GM23338 (cell line): Measurements from ENCODE around the gene B4GALT1. TPM values are rescaled to one million over a fixed set of nuclear protein-coding genes. Genes with fewer than 3 reads are reported as not detected.

ENCODE experiments used
- ATAC-seq: fragments of 200-7000 bp; cut with Tn5 transposase; 3 replicates; pipeline ENCODE4 v1.9.1; 2020
- DNase-seq: peaks from one replicate; pipeline ENCODE4 v3.0.0-alpha.2; 2015; ENCODE audit warnings: low spot score
- H2AFZ ChIP-seq: fragments of 200-600 bp; sonication (generic); 2 replicates; pipeline ENCODE4 v1.8.0; 2016; ENCODE audit warnings: antibody characterized with exemption, mild to moderate bottlenecking, moderate library complexity
- H3F3A ChIP-seq: fragments of 200-600 bp; sonication (generic); replicated peaks from 2 replicates; pipeline ENCODE4 v1.8.0; 2017; ENCODE audit warnings: antibody characterized with exemption, mixed run types, low read depth
- H3K27ac ChIP-seq: fragments of 200-600 bp; sonication (generic); 2 replicates; pipeline ENCODE4 v1.6.1; 2016; ENCODE audit warnings: low read depth
- H3K27me3 ChIP-seq: fragments of 200-600 bp; sonication (generic); 2 replicates; pipeline ENCODE4 v1.8.0; 2016; ENCODE audit warnings: mild to moderate bottlenecking, mixed run types, moderate library complexity; ENCODE audit not compliant: insufficient read depth
- H3K36me3 ChIP-seq: fragments of 200-600 bp; sonication (generic); 2 replicates; pipeline ENCODE4 v1.8.0; 2016; ENCODE audit warnings: mild to moderate bottlenecking; ENCODE audit not compliant: insufficient read depth
- H3K4me1 ChIP-seq: fragments of 200-600 bp; sonication (generic); 2 replicates; pipeline ENCODE4 v1.8.0; 2016; ENCODE audit warnings: mild to moderate bottlenecking, moderate library complexity; ENCODE audit not compliant: insufficient read depth
- H3K4me2 ChIP-seq: fragments of 200-600 bp; sonication (generic); 2 replicates; pipeline ENCODE4 v1.7.1; 2017; ENCODE audit warnings: mixed run types
- H3K4me3 ChIP-seq: fragments of 200-600 bp; sonication (generic); 2 replicates; pipeline ENCODE4 v1.6.1; 2016; ENCODE audit warnings: mixed run types
- H3K79me2 ChIP-seq: fragments of 200-600 bp; sonication (generic); replicated peaks from 2 replicates; pipeline ENCODE4 v1.8.0; 2017; ENCODE audit warnings: mild to moderate bottlenecking; ENCODE audit not compliant: insufficient read depth
- H3K9me2 ChIP-seq: fragments of 200-600 bp; sonication (generic); 2 replicates; pipeline ENCODE4 v1.8.0; 2017; ENCODE audit not compliant: insufficient read depth
- H4K20me1 ChIP-seq: fragments of 200-600 bp; sonication (generic); replicated peaks from 2 replicates; pipeline ENCODE4 v1.8.0; 2017; ENCODE audit warnings: mild to moderate bottlenecking; ENCODE audit not compliant: insufficient read depth
- H3K27ac Mint-ChIP-seq: 2 replicates; pipeline ENCODE4 v1.8.0; 2020; ENCODE audit warnings: inconsistent platforms, mild to moderate bottlenecking, moderate library complexity, mixed read lengths
- H3K27me3 Mint-ChIP-seq: 3 replicates; pipeline ENCODE4 v1.8.0; 2022; ENCODE audit warnings: low read depth, mild to moderate bottlenecking, moderate library complexity, mixed read lengths, inconsistent platforms; ENCODE audit not compliant: insufficient read depth, poor library complexity
- H3K36me3 Mint-ChIP-seq: 3 replicates; pipeline ENCODE4 v1.8.0; 2021; ENCODE audit warnings: low read depth, mild to moderate bottlenecking, inconsistent platforms, moderate library complexity, mixed read lengths
- H3K4me1 Mint-ChIP-seq: 3 replicates; pipeline ENCODE4 v1.8.0; 2020; ENCODE audit warnings: mild to moderate bottlenecking, inconsistent platforms, mixed read lengths
- H3K4me3 Mint-ChIP-seq: 3 replicates; pipeline ENCODE4 v1.8.0; 2021; ENCODE audit warnings: moderate library complexity, mild to moderate bottlenecking, inconsistent platforms, mixed read lengths
- H3K9me3 Mint-ChIP-seq: 3 replicates; pipeline ENCODE4 v1.8.0; 2020; ENCODE audit warnings: moderate library complexity, mild to moderate bottlenecking, inconsistent platforms, mixed read lengths
- CREB1 ChIP-seq: fragments of 250-450 bp; sonication (Bioruptor Pico); IDR thresholded peaks from 2 replicates; pipeline ENCODE4 v1.5.0; 2020; ENCODE audit warnings: low read depth, mild to moderate bottlenecking, moderate library complexity
- CTCF ChIP-seq, 2 experiments: fragments of 200-600 bp in 1 of 2; sonication (generic) in 1 of 2; conservative IDR thresholded peaks; 2 replicates each; pipeline versions ENCODE4 v1.5.1 to v1.6.1; 2016 to 2017; ENCODE audit warnings: antibody characterized with exemption in 2 of 2, low read depth in 2 of 2, mild to moderate bottlenecking in 2 of 2, moderate library complexity in 1 of 2
- ETS1 ChIP-seq: IDR thresholded peaks from 2 replicates; pipeline ENCODE4 v1.6.1; 2016; ENCODE audit warnings: antibody characterized with exemption
- EZH2 ChIP-seq: fragments of 200-600 bp; sonication (generic); IDR thresholded peaks from one replicate; pipeline ENCODE4 v1.8.0; 2017; ENCODE audit warnings: antibody characterized with exemption, mild to moderate bottlenecking, low read depth; ENCODE audit not compliant: unreplicated experiment
- EZH2phosphoT487 ChIP-seq: fragments of 200-600 bp; sonication (generic); IDR thresholded peaks from one replicate; pipeline ENCODE4 v1.8.1; 2018; ENCODE audit warnings: antibody characterized with exemption; ENCODE audit not compliant: unreplicated experiment
- JUNB ChIP-seq: IDR thresholded peaks from one replicate; pipeline ENCODE4 v1.6.1; 2016; ENCODE audit warnings: antibody characterized with exemption; ENCODE audit not compliant: unreplicated experiment
- NANOG ChIP-seq: IDR thresholded peaks from 2 replicates; pipeline ENCODE4 v1.6.1; 2016; ENCODE audit warnings: antibody characterized with exemption, borderline replicate concordance
- POLR2AphosphoS5 ChIP-seq: IDR thresholded peaks from 2 replicates; pipeline ENCODE4 v1.6.1; 2016; ENCODE audit warnings: antibody characterized with exemption, low read depth
- REST ChIP-seq: IDR thresholded peaks from one replicate; pipeline ENCODE4 v1.6.1; 2018; ENCODE audit warnings: antibody characterized with exemption; ENCODE audit not compliant: unreplicated experiment
- STAT1 ChIP-seq: IDR thresholded peaks from one replicate; pipeline ENCODE4 v1.6.1; 2016; ENCODE audit warnings: antibody characterized with exemption; ENCODE audit not compliant: unreplicated experiment
- ZNF114 ChIP-seq: fragments of 250-450 bp; sonication (Bioruptor Pico); IDR thresholded peaks from 2 replicates; pipeline ENCODE4 v1.5.0; 2020; ENCODE audit warnings: mild to moderate bottlenecking, moderate library complexity
- ZNF331 ChIP-seq: fragments of 250-450 bp; sonication (Bioruptor Pico); IDR thresholded peaks from 2 replicates; pipeline ENCODE4 v1.5.0; 2020; ENCODE audit warnings: low read depth, mild to moderate bottlenecking, moderate library complexity
- ZNF462 ChIP-seq: fragments of 250-450 bp; sonication (Bioruptor Pico); IDR thresholded peaks from 2 replicates; pipeline ENCODE4 v1.5.0; 2020; ENCODE audit warnings: mild to moderate bottlenecking, moderate library complexity
- polyA plus RNA-seq: library from polyadenylated mRNA; unstranded; fragments of >200 nt; fragmentation: Nextera tagmentation; extraction: Ambion mirVana; gene quantifications from 2 replicates; pipeline ENCODE4 v1.2.1, GENCODE V29; 2016
- total RNA-seq: library from RNA; depleted of rRNA; stranded (reverse); fragments of >200 nt; shearing (Covaris generic); gene quantifications from 2 replicates; pipeline ENCODE4 v1.2.3, GENCODE V29; 2014

Gene B4GALT1
- total and polyA plus RNA-seq, 2 experiments from 2014 or later = 6.3 to 15.8 TPM

- ATAC-seq (no peak), DNase-seq (no peak)
- Histone ChIP-seq H3K4me2 (no peak overlapping the region), H3K4me1 (no peaks in the 10 kb centered on the region), H3K27ac (no peak overlapping the region), H3K36me3 (no peaks in the 10 kb centered on the region), H2AFZ (no peak overlapping the region), H3K4me3 (no peak overlapping the region), H3K79me2 (no peaks in the 10 kb centered on the region), H3F3A (no peaks in the 10 kb centered on the region), H4K20me1 (no peaks in the 10 kb centered on the region), H3K9me2 (no peaks in the 10 kb centered on the region), H3K27me3 (no peaks in the 10 kb centered on the region)
- H3K9me3 Mint-ChIP-seq = no peaks in the 10 kb centered on the region
- no peak overlapping the region for H3K27ac Mint-ChIP-seq
- H3K27me3 Mint-ChIP-seq = peaks cover 3% of the 10 kb centered on the region
- no peak for TF ChIP-seq ZNF462 (CRISPR knock-in tag)
- no peak for TF ChIP-seq STAT1
- no peak for TF ChIP-seq POLR2AphosphoS5
- TF ChIP-seq REST = no peak
- no peak for TF ChIP-seq CTCF (conservative IDR thresholded peaks at IDR 0.05; ENCODE audit: low read depth in 2 of 2)
- TF ChIP-seq ZNF331 (CRISPR knock-in tag) = no peak
- no peak for TF ChIP-seq NANOG
- TF ChIP-seq JUNB = no peak
- no peak for TF ChIP-seq CREB1 (CRISPR knock-in tag)
- TF ChIP-seq EZH2phosphoT487 = no peak
- no peak for TF ChIP-seq EZH2
- no peak for TF ChIP-seq ZNF114 (CRISPR knock-in tag)
- TF ChIP-seq ETS1 = no peak
- no peak overlapping the region for H3K4me3 Mint-ChIP-seq
- H3K4me1 Mint-ChIP-seq = no peaks in the 10 kb centered on the region
- no peaks in the 10 kb centered on the region for H3K36me3 Mint-ChIP-seq
Measured at GRCh38 chr9:33092634-33093033, 74.5 kb downstream of the B4GALT1 start.
